Stimulated activated CD8-positive, alpha-beta memory T cell treated with anti-CD3 and anti-CD28 coated beads, Interleukin-7, amount 100 ng/mL, for 4 hours (primary cell): ENCODE measurements around the gene HMX3.
"Not testable (repeated sequence)": the region's sequence is repeated elsewhere in the genome, so short reads cannot be mapped to it uniquely, and the experiment has no call there.

ENCODE experiments used
- DNase-seq, 2 donors: peaks; one replicate each; pipeline ENCODE4 v3.0.0-alpha.2; 2020; ENCODE audit warnings: low read depth in 2 of 2

The HMX3 gene

GRCh38 chr10:123175389-123176387, 39.9 kb downstream of the HMX3 start:
- no peak for DNase-seq

GRCh38 chr10:123178390-123178789, 42.6 kb downstream of the HMX3 start:
- not testable (repeated sequence) for DNase-seq

- DNase-seq: no peak
These were observed 44.6 kb downstream of the HMX3 start for GRCh38 chr10:123180101-123181090.

DNA sequence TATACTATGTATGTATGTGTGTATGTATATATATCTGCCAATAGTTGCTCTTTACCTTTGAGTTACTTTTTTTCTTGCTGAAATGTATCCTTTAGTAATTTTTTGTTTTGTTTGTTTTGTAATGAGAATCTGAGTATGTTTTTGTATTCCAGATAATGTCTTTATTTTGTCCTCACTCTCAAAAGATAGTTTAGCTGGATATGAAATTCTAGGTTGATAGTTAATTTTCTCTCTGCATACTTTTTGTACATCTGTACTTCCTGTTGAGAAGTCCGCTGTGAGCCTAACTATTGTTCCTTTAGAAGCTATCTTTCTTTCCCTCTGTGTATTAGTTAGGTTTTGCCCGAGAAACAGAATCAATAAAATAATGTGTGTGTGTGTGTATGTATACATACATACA, 48.0 kb downstream of the HMX3 start:
- DNase-seq: no peak

DNA sequence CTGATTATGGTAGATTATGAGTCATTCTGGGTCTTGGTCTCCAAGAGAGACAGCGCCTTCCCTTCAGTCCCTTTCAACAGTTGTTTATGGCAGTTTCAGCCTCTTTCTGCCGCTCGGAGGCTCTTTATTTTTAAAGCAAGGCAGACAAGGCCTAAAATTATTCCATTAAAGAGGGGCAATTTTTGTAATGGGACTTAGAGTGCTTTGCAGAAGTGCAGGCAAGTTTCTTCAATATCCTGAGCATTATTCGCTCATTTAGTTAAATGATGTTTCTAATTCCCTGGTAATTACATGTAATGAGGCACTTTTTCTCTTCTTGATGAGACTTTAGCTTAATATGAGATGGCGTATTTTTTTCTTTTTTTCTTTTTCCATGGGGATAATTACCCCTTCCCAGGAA, 52.0 kb downstream of the HMX3 start:
- DNase-seq: no peak
